OCI-LY1 (cell line): ENCODE data around the gene GPRIN2.

Source experiments
- H2AFZ ChIP-seq: fragments of 200-600 bp; sonication (generic), shearing (Covaris generic); 2 replicates; pipeline ENCODE4 v1.6.0; 2014; ENCODE audit warnings: antibody characterized with exemption, mild to moderate bottlenecking, low read length
- H3F3A ChIP-seq: fragments of 200-600 bp; sonication (generic), shearing (Covaris generic); 2 replicates; pipeline ENCODE4 v1.6.0; 2014; ENCODE audit warnings: mild to moderate bottlenecking, antibody characterized with exemption, low read length, moderate library complexity; ENCODE audit not compliant: insufficient read depth
- H3K27ac ChIP-seq: fragments of 200-600 bp; sonication (generic); 2 replicates; pipeline ENCODE4 v1.5.1; 2014; ENCODE audit warnings: low read length, mixed run types, mild to moderate bottlenecking, low read depth; ENCODE audit not compliant: poor library complexity, severe bottlenecking
- H3K27me3 ChIP-seq: fragments of 200-600 bp; sonication (generic); 2 replicates; pipeline ENCODE4 v1.6.0; 2014; ENCODE audit warnings: antibody characterized with exemption, mild to moderate bottlenecking, low read length, moderate library complexity; ENCODE audit not compliant: insufficient read depth
- H3K36me3 ChIP-seq: fragments of 200-600 bp; sonication (generic); 2 replicates; pipeline ENCODE4 v1.6.1; 2014; ENCODE audit warnings: mild to moderate bottlenecking, antibody characterized with exemption, low read length, moderate library complexity, mixed read lengths; ENCODE audit not compliant: insufficient read depth
- H3K4me1 ChIP-seq: fragments of 200-600 bp; sonication (generic); 2 replicates; pipeline ENCODE4 v1.5.1; 2014; ENCODE audit warnings: mild to moderate bottlenecking, low read length, moderate library complexity; ENCODE audit not compliant: insufficient read depth, severe bottlenecking
- H3K4me2 ChIP-seq: fragments of 200-600 bp; sonication (generic), shearing (Covaris generic); 2 replicates; pipeline ENCODE4 v1.6.1; 2014; ENCODE audit warnings: low read length
- H3K4me3 ChIP-seq: fragments of 200-600 bp; sonication (generic); 2 replicates; pipeline ENCODE4 v1.5.1; 2014; ENCODE audit warnings: low read length, low read depth, mild to moderate bottlenecking, mixed read lengths; ENCODE audit not compliant: poor library complexity, severe bottlenecking
- H3K79me2 ChIP-seq: fragments of 200-600 bp; shearing (Covaris generic); 2 replicates; pipeline ENCODE4 v1.6.1; 2016; ENCODE audit warnings: mixed run types, low read length, mixed read lengths; ENCODE audit not compliant: insufficient read depth
- H3K9ac ChIP-seq: fragments of 200-600 bp; sonication (generic), shearing (Covaris generic); 2 replicates; pipeline ENCODE4 v1.6.1; 2014; ENCODE audit warnings: mild to moderate bottlenecking, low read length, mixed read lengths
- H3K9me2 ChIP-seq: fragments of 200-600 bp; sonication (generic), shearing (Covaris generic); 2 replicates; pipeline ENCODE4 v1.6.1; 2014; ENCODE audit warnings: low read depth, mild to moderate bottlenecking, low read length, mixed read lengths
- H3K9me3 ChIP-seq: fragments of 200-600 bp; shearing (Covaris generic); 2 replicates; pipeline ENCODE4 v1.6.1; 2014; ENCODE audit warnings: low read length, mixed read lengths
- H4K20me1 ChIP-seq: fragments of 200-600 bp; sonication (generic), shearing (Covaris generic); 2 replicates; pipeline ENCODE4 v1.6.0; 2016; ENCODE audit warnings: mild to moderate bottlenecking, low read length; ENCODE audit not compliant: insufficient read depth
- EZH2 ChIP-seq: fragments of 200-600 bp; sonication (generic), shearing (Covaris generic); IDR thresholded peaks from 2 replicates; pipeline ENCODE4 v1.8.0; 2017; ENCODE audit warnings: borderline replicate concordance, mixed run types, mild to moderate bottlenecking, antibody characterized with exemption, low read length, moderate library complexity, mixed read lengths
- TF ChIP-seq, protein P1 (sequence below): fragments of 200-600 bp; sonication (generic), shearing (Covaris generic); IDR thresholded peaks from 2 replicates; pipeline ENCODE4 v1.5.1; 2017; ENCODE audit warnings: mild to moderate bottlenecking, antibody characterized with exemption, low read length, moderate library complexity, mixed read lengths

The GPRIN2 gene

DNA sequence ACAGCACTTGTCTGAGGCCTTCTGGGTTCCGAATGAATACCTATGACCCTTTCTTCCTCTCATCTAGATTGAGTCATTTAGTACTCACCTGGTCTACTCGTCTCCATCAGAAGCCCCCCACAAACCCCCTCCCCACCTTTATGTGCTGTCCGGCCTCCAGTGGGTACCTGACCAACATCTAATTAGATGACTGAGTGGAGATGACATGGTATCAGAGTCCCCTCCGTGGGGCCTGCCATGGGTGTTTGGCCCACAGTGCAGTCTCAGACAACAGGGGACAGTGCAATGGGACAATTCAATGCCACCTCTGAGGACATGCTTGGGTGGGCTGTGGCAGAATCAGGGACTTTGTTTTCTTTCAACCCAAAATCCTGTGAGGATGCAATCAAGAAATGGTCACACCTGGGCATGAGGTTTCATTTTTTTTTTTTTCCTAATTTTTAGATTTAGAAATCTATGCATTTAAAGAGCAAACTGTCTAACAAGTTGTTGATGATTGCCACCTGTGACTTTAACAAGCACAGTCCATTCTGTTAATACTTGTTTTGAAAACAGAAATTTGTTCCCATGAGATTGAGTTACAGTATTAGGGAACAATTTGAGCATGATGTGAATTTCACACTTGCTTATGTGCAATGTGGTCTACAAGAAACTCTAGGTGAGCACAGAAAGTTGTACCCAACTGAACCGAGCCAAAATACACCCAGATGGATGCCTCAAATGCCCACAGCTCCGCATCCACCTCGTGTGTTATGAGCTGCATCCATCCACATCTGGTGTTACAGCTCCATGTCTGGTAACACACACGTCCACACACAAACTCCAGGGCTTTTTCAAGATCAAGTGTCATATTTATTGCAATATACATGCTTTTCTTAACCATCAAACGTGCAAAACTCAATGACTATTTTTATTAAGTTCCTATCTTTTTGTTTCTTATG is 27.5 kb downstream of the GPRIN2 start:
- H3K9me3 ChIP-seq: no peaks in the 10 kb centered on the region
- no peaks in the 10 kb centered on the region for H3K36me3 ChIP-seq
- no peak overlapping the region for H3K4me3 ChIP-seq
- H3K27ac ChIP-seq: no peak overlapping the region
- H3K4me2 ChIP-seq: no peak overlapping the region
- TF ChIP-seq, protein P1, sequence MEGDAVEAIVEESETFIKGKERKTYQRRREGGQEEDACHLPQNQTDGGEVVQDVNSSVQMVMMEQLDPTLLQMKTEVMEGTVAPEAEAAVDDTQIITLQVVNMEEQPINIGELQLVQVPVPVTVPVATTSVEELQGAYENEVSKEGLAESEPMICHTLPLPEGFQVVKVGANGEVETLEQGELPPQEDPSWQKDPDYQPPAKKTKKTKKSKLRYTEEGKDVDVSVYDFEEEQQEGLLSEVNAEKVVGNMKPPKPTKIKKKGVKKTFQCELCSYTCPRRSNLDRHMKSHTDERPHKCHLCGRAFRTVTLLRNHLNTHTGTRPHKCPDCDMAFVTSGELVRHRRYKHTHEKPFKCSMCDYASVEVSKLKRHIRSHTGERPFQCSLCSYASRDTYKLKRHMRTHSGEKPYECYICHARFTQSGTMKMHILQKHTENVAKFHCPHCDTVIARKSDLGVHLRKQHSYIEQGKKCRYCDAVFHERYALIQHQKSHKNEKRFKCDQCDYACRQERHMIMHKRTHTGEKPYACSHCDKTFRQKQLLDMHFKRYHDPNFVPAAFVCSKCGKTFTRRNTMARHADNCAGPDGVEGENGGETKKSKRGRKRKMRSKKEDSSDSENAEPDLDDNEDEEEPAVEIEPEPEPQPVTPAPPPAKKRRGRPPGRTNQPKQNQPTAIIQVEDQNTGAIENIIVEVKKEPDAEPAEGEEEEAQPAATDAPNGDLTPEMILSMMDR: no peak
- TF ChIP-seq EZH2: no peak
- H2AFZ ChIP-seq: no peak overlapping the region
- no peaks in the 10 kb centered on the region for H3F3A ChIP-seq
- no peaks in the 10 kb centered on the region for H3K27me3 ChIP-seq
- no peak overlapping the region for H3K9ac ChIP-seq
- H3K79me2 ChIP-seq: no peaks in the 10 kb centered on the region
- H3K9me2 ChIP-seq: no peaks in the 10 kb centered on the region
- no peaks in the 10 kb centered on the region for H4K20me1 ChIP-seq
- no peaks in the 10 kb centered on the region for H3K4me1 ChIP-seq

DNA sequence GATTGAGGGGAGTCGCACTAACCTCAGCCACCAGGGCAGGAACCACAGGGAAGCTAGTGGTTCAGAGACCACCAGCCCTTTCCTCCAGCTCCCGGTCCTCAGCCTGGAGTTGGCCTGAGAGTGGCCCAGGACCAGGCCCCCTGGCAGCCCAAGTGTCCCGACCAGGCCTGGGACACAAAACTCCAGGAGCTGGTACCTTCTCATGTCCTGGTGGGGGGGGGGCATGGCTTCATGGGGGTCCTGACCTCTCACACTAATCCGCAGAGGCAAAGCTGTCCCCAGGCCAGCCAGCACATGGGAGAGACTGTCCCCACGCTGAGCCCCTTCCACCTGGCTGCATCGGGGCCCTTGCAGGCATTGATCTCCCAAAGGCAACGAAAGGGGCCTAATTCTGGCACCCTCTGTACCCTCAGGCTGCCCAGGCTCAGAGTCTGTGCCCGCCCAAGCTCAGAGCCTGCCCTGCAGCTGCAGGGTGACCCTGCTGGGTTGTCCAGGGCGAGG is 28.2 kb downstream of the GPRIN2 start:
- H3K79me2 ChIP-seq: no peaks in the 10 kb centered on the region
- H3K4me3 ChIP-seq: no peak overlapping the region
- H3K4me2 ChIP-seq: no peak overlapping the region
- H3K27ac ChIP-seq: no peak overlapping the region
- H3K27me3 ChIP-seq: no peaks in the 10 kb centered on the region
- H2AFZ ChIP-seq: no peak overlapping the region
- H3F3A ChIP-seq: no peaks in the 10 kb centered on the region
- H3K36me3 ChIP-seq: no peaks in the 10 kb centered on the region
- no peaks in the 10 kb centered on the region for H3K4me1 ChIP-seq
- H3K9me2 ChIP-seq: no peaks in the 10 kb centered on the region
- no peaks in the 10 kb centered on the region for H4K20me1 ChIP-seq
- no peak overlapping the region for H3K9ac ChIP-seq
- no peaks in the 10 kb centered on the region for H3K9me3 ChIP-seq
- TF ChIP-seq, protein P1: no peak
- no peak for TF ChIP-seq EZH2

DNA sequence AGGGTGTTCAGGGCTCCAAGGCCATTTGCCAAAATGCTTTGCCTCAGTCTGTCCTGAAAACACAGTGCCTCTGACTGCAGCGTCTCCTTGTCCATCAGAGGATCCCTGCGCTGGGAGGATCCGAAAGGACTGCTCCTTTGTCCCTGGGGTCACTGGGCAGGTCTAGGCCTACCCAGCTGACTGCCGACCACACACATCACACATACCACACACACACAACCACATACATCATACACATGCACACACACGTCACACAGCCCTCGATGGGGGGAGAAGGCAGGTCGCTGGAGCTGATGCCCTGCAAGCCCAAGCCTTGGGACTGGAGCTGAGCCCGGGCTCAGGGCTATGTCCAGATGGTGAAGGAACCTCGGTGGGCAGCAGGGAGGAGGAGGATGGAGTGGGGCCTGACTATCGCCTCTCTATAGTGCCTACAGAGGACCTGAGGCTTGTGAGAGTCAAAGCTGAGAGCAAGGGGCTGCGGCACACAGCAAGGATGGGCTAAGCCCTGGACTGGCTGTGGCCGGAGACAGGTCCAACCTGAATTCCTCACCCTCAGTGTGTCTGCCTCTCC is 29.1 kb downstream of the GPRIN2 start:
- Histone ChIP-seq H3K9me2 (no peaks in the 10 kb centered on the region), H3K36me3 (no peaks in the 10 kb centered on the region), H3K9ac (no peak overlapping the region), H3K4me1 (no peaks in the 10 kb centered on the region), H3K79me2 (no peaks in the 10 kb centered on the region), H3K27me3 (no peaks in the 10 kb centered on the region), H3K4me2 (no peak overlapping the region), H3F3A (no peaks in the 10 kb centered on the region), H3K4me3 (no peak overlapping the region), H3K9me3 (no peaks in the 10 kb centered on the region), H4K20me1 (no peaks in the 10 kb centered on the region), H3K27ac (no peak overlapping the region), H2AFZ (no peak overlapping the region)
- TF ChIP-seq EZH2: no peak
- TF ChIP-seq, protein P1: no peak
